GOT3 (cell line): Measurements from ENCODE around the gene GMCL2.
A peak's percentile ranks its signal among the peaks of the same experiment; 100 is the strongest.
"Not testable (repeated sequence)": the region's sequence is repeated elsewhere in the genome, so short reads cannot be mapped to it uniquely, and the experiment has no call there.

Experiments used
- DNase-seq: peaks from one replicate; lab custom pipeline; 2025; ENCODE audit warnings: mixed read lengths; lab: John Stamatoyannopoulos, UW

Gene GMCL2

DNA sequence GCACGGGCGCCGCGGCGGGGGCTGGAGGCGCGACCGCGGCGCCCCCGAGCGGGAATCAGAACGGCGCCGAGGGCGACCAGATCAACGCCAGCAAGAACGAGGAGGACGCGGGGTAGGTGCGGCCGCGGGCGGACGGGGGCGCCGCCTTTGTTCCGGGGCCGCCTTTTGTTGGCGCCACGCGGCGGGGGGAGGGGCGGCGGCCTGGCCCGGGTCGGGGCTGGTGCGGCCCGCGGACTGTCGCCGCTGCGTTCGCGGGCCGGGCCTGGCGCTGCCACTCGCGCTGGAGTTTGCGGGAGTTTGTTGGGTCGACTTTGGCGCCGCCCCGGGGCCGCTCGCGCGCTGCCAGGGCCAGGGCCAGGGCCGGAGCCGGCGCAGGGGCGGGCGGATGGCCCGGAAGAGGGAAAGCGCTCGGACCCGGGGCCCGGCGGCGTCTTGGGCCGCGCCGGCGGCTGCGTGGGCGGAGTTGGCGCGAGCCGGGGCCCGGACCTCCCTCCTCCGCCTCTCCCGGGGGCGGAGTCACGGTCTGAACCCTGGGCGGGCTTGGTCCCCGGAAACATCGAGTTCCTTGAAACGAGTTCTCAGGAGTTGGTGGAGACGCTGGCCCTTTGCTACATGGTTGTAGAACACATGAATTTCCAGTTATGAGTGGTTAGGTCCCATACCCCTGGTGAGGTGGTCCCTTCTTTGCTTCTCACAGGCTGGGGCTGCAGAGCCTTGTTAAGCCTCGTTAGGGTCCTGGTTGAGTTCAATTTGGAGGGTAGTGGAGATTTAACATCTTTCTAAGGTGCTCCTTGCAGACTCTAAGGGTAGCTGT is 18.0 kb upstream of the GMCL2 start:
- no peak for DNase-seq

- peak; percentile 97 for DNase-seq
Observed at GRCh38 chr5:178204182-178204934, 17.2 kb upstream of the GMCL2 start, which contains the start of gene HNRNPAB. Gene HNRNPAB (plus strand): TSS chr5:178204533. CDS start chr5:178204838, 305 bp downstream.

- DNase-seq: no peak
Observed at GRCh38 chr5:178203670-178204181, 16.6 kb upstream of the GMCL2 start.

- DNase-seq: no peak
Observed at GRCh38 chr5:178202541-178202940, 15.4 kb upstream of the GMCL2 start.

DNA sequence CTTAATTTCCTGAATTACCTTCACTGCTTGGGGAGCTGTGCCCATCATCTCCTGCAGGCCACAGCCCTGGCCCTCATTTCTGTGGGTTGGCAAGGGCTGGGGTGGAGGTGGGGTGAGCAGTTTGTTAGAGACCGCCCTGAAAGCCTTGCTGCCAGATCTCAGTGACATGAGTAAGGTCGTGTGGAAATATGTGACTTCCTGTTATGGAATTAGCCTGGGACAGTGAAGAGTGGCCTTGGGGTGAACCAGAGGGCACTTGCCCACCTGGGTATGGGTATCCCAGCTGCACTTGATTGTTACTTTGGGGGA is 14.7 kb upstream of the GMCL2 start:
- no peak for DNase-seq

DNA sequence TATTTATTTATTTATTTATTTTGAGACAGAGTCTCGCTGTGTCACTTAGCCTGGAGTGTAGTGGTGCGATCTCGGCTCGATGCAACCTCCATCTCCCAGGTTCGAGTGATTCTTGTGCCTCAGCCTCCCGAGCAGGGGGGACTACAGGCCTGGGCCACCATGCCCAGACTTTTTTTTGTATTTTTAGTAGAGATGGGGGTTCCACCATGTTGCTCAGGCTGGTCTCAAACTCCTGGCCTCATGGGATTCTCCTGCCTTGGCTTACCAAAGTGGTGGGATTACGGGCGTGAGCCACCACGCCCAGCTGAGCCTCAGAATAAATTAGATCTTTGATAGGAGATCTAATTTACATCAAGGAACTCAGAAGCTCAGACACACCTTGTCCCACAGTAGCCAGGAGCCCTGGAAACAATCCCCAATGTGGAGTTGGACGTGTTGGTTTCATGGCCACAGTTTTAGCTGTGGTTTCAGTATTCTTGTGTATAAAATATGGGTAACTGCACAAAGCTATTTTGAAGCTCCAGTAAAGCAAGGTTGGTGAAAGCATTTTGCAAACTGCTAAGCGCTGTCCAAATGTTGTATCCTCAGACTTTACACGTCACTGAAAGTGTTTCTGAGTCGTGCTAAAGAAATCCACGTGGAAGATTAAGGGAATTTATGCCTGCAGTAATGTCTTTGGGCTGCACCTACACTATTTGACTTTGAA is 14.2 kb upstream of the GMCL2 start:
- DNase-seq: no peak

- DNase-seq: no peak
Observed at GRCh38 chr5:178199581-178200434, 12.6 kb upstream of the GMCL2 start.

GRCh38 chr5:178198706-178199105 is 11.5 kb upstream of the GMCL2 start:
- no peak for DNase-seq

DNA sequence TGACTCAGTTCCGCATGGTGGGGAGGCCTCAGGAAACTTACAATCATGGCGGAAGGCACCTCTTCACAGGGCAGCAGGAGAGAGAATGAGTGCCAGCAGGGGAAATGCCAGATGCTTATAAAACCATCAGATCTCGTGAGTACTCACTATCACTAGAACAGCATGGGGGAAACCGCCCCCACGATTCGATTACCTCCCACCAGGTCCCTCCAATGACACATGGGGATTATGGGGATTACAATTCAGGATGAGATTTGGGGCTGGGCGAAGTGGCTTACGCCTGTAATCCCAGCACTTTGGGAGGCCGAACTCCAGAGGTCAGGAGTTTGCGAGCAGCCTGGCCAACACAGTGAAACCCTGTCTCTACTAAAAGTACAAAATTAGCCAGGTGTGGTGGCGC is 11.0 kb upstream of the GMCL2 start:
- DNase-seq: not testable (repeated sequence)

DNA sequence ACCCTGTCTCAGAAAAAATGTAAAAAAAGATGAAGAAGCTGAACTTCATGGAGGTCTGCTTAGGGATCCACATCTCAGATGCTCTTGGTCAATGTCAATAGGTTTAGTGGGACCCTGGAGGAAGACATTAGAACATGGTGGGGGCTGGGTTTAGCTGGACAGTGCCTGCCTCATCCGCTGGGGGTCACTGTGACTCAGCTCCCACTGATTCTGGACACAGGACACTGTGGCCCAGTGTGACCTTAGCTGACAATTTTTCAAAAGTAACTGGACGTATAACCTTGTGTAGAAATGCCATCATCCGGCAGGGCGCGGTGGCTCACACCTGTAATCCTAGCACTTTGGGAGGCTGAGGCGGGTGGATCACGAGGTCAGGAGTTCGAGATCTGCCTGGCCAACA is 9.8 kb upstream of the GMCL2 start:
- DNase-seq: no peak

- no peak for DNase-seq
Observed at GRCh38 chr5:178196281-178196812, 9.2 kb upstream of the GMCL2 start.

DNA sequence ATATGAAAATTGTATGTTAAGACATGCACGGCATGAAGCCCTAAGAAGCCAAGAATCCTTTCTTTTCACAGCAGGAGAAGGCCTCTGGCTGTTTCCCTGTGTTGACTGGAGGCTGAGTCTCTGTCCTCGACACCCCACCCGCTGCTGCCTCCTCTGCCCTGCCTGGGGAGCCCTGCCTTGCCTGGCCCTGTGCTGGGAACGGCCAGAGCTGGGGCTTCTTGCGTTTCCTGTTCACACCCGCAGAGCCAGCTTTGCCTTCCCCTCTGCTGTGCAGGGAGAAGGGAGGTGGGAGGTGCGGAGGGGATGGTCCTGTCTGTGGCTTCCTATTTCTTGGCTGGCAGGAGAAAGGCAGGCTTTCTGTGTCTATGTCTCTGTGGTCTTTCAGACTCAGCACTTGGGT is 6.9 kb upstream of the GMCL2 start:
- no peak for DNase-seq

- no peak for DNase-seq
Observed at GRCh38 chr5:178193251-178193809, 6.2 kb upstream of the GMCL2 start.

- no peak for DNase-seq
Observed at GRCh38 chr5:178192787-178193186, 5.6 kb upstream of the GMCL2 start.

DNA sequence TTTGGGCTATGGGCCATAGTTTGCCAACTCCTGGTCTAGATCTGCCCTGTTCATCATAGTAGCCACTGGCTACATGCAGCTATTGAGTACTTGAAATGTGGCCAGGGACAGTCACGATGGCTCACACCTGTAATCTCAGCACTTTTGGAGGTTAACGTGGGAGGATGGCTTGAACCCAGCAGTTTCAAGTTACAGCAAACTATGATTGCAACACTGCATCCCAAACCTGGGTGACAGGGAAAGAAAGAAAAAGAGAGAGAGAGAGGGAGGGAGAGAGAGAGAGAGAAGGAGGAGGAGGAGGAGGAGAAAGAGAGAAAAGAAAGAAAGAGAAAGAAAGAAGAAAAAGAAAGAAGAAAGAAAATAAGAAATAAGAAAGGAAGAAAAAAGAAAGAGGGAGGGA is 5.1 kb upstream of the GMCL2 start:
- no peak for DNase-seq

DNA sequence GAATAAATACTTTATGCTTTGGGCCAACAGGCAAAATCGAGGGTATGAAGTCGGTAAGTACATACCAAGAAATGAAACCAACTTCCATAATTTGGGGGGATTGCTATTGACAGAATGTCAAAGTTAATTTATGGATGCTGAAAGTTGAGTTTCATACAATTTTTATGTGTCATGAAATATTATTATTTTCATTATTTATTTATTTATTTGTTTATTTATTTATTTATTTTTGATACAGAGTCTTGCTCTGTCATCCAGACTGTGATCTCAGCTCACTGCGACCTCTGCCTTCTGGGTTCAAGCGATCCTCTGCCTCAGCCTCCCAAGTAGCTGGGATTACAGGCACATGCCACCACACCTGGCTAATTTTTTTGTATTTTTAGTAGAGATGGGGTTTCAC is 4.5 kb upstream of the GMCL2 start:
- no peak for DNase-seq

GRCh38 chr5:178189433-178189832 is 2.3 kb upstream of the GMCL2 start:
- DNase-seq: no peak

- no peak for DNase-seq
Observed at GRCh38 chr5:178186427-178186826, 744 bp downstream of the GMCL2 start.

DNA sequence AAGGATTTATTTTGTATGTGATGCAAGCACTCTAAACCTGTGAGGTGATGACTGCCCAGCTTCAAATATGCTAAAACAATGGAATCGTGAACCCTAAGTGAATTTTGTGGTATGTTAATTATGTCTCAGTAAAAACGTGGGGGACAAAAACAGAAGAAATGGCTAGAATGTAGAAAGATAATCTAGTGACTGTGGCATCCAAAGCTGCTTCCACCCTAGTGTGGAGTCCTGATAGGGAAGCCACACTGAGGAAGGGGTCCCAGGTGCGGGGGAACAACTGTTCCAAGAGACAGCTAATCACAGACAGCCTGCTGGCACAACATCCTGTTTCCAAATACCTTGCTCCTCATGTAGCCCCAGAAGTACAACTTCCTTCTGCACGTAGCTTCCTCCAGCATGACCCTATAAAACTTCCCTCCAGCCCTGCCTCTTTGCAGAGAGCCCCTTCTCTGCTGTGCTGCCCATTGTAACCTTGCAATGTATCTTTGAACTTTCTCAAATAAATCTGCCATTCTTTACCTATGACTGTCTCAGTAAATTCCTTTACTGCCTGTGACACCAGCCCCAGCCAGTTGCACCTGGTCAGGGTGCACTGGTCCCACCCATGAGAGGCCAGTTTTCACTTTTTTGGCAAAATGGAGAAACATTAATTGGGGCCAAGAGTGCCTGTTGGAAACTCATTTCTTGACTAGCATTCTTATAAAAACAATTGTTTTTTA is 4.9 kb downstream of the GMCL2 start:
- no peak for DNase-seq

GRCh38 chr5:178180141-178180863 is 6.9 kb downstream of the GMCL2 start:
- DNase-seq: no peak
